K562 (cell line): ENCODE data around the gene AIFM3. TPM values are rescaled to one million over a fixed set of nuclear protein-coding genes. Genes with fewer than 3 reads are reported as not detected.

Experiments
- BRF1 ChIP-seq: IDR thresholded peaks from 3 replicates; pipeline ENCODE4 v1.6.1; 2011; ENCODE audit warnings: borderline replicate concordance, mild to moderate bottlenecking; ENCODE audit not compliant: insufficient read length; ENCODE audit errors: extremely low read depth
- CBX1 ChIP-seq: sonication (generic); IDR thresholded peaks from 2 replicates; pipeline ENCODE4 v1.6.1; 2016; ENCODE audit warnings: antibody characterized with exemption, low read depth, mild to moderate bottlenecking
- CTBP1 ChIP-seq: fragments of 450-650 bp; IDR thresholded peaks from 2 replicates; pipeline ENCODE4 v1.6.1; 2016; ENCODE audit warnings: borderline replicate concordance
- IRF2 ChIP-seq: sonication (generic); formaldehyde crosslinking; IDR thresholded peaks from 2 replicates; pipeline ENCODE4 v1.8.1; 2022; ENCODE audit warnings: mild to moderate bottlenecking, missing genetic modification reagents
- KAT7 ChIP-seq: sonication (generic); formaldehyde crosslinking; IDR thresholded peaks from 2 replicates; pipeline ENCODE4 v1.8.0; 2022; ENCODE audit warnings: missing genetic modification reagents, mild to moderate bottlenecking, borderline replicate concordance
- NKRF ChIP-seq: fragments of 450-650 bp; IDR thresholded peaks from 2 replicates; pipeline ENCODE4 v1.6.1; 2016; ENCODE audit warnings: borderline replicate concordance
- RBFOX2 ChIP-seq: fragments of 200-400 bp; formaldehyde crosslinking; IDR thresholded peaks from 2 replicates; pipeline ENCODE4 v1.6.1; 2017; ENCODE audit warnings: low read depth, mild to moderate bottlenecking, low read length, moderate library complexity
- TAF9B ChIP-seq: fragments of 450-650 bp; IDR thresholded peaks from 2 replicates; pipeline ENCODE4 v1.6.1; 2018; ENCODE audit warnings: mild to moderate bottlenecking; ENCODE audit not compliant: partially characterized antibody
- TCF7 ChIP-seq: sonication (generic); IDR thresholded peaks from 2 replicates; pipeline ENCODE4 v1.6.1; 2016; ENCODE audit warnings: antibody characterized with exemption, borderline replicate concordance
- ZBTB12 ChIP-seq: fragments of 250-450 bp; sonication (Bioruptor Pico); IDR thresholded peaks from 2 replicates; pipeline ENCODE4 v1.4.0; 2020
- ZNF121 ChIP-seq: sonication (generic); formaldehyde crosslinking; conservative IDR thresholded peaks from 2 replicates; pipeline ENCODE4 v1.8.0; 2022; ENCODE audit warnings: missing genetic modification reagents
- ZNF184 ChIP-seq: sonication (generic); formaldehyde crosslinking; IDR thresholded peaks from 2 replicates; pipeline ENCODE4 v1.5.0; 2020; ENCODE audit warnings: missing genetic modification reagents
- ZNF212 ChIP-seq: fragments of 450-650 bp; formaldehyde crosslinking; IDR thresholded peaks from 2 replicates; pipeline ENCODE4 v1.4.0; 2020; ENCODE audit warnings: mild to moderate bottlenecking
- ZNF407 ChIP-seq: fragments of 450-650 bp; IDR thresholded peaks from 2 replicates; pipeline ENCODE4 v1.6.1; 2016; ENCODE audit warnings: low read depth
- polyA plus RNA-seq, 8 experiments: library from polyadenylated mRNA; depleted of rRNA in 4 of 8; stranded (reverse) in 5 of 8; unstranded in 3 of 8; fragments of >200 nt; fragmentation: Nextera tagmentation in 2 of 8; fragmentation: Illumina TruSeq in 1 of 8; extraction: Ambion mirVana in 2 of 8; extraction: Trizol in 1 of 8; gene quantifications; 2 replicates each; pipeline versions ENCODE4 v1.2.1 to v1.2.3, GENCODE V29; 2011 to 2014; ENCODE audit warnings: inconsistent platforms in 1 of 8, missing spikeins in 1 of 8
- total RNA-seq, 7 experiments: library from RNA; depleted of rRNA in 6 of 7; stranded (reverse); fragments of >200 nt in 6 of 7; fragmentation: Illumina TruSeq in 2 of 7; extraction: Trizol in 2 of 7; gene quantifications; 2 replicates each; pipeline versions ENCODE4 v1.2.1 to v1.2.3, GENCODE V29; 2011 to 2021; ENCODE audit warnings: low replicate concordance in 1 of 7

Gene AIFM3
- total and polyA plus RNA-seq, 9 of the 15 experiments (the other 6 are each of a cell fraction or from before 2014, with no cell fraction given) = 0.03 to 0.20 (median 0.07) TPM; not detected in 1

GRCh38 chr22:20965104-20965887 lies 1.8 kb upstream of the AIFM3 start (continued):
- no peak for TF ChIP-seq ZNF407
- no peak for TF ChIP-seq TCF7
- TF ChIP-seq IRF2 (CRISPR knock-in tag) = no peak; the same call in 1 of the 2 replicates
- no peak for TF ChIP-seq KAT7 (CRISPR knock-in tag)
- no peak for TF ChIP-seq NKRF
- no peak for TF ChIP-seq ZNF121 (CRISPR knock-in tag)
- TF ChIP-seq ZNF212 (CRISPR knock-in tag) = no peak
- TF ChIP-seq BRF1 = no peak
- no peak for TF ChIP-seq TAF9B
- no peak for TF ChIP-seq CTBP1
- TF ChIP-seq ZBTB12 = no peak
- no peak for TF ChIP-seq CBX1
- TF ChIP-seq RBFOX2 = no peak
- TF ChIP-seq ZNF184 (CRISPR knock-in tag) = no peak
